Activated CD4-positive, alpha-beta T cell treated with anti-CD3 and anti-CD28 coated beads, Interleukin-2, amount 10 ng/mL, durations not matched to agents 7 days and 5 days (primary cell): Measurements from ENCODE around the gene SLC22A13. TPM values are rescaled to one million over a fixed set of nuclear protein-coding genes. Genes with fewer than 3 reads are reported as not detected.

Experiments
- total RNA-seq, 2 experiments: library from RNA; stranded (reverse); gene quantifications; one replicate each; pipeline ENCODE4 v1.2.3, GENCODE V29; 2021

SLC22A13 gene
- total RNA-seq, 2 experiments from 2014 or later: 0.37 TPM

Other genes starting within 250 kb of the SLC22A13 start
- gene PLCD1, start 236.2 kb upstream of the SLC22A13 start, total RNA-seq: 10 to 100 TPM; 18.3 to 21.2 TPM
- gene DLEC1, start 226.6 kb upstream of the SLC22A13 start, total RNA-seq: 1 to 10 TPM; 1.4 to 2.3 TPM
- 100 to 1,000 TPM in 1 of 2 experiments, 10 to 100 TPM in 1; 93.8 to 114 TPM for gene ACAA1, start 128.7 kb upstream of the SLC22A13 start, total RNA-seq
- 10 to 100 TPM; 74.1 to 91.1 TPM for gene MYD88, start 127.2 kb upstream of the SLC22A13 start, total RNA-seq
- 10 to 100 TPM; 52.4 to 57.3 TPM for gene OXSR1, start 100.3 kb upstream of the SLC22A13 start, total RNA-seq
- gene SLC22A14, start 16.5 kb downstream of the SLC22A13 start, total RNA-seq: not detected
- gene XYLB, start 81.0 kb downstream of the SLC22A13 start, total RNA-seq: 1 to 10 TPM; 6.9 to 7.0 TPM
- 1 to 10 TPM; 6.0 to 6.6 TPM for gene ACVR2B, start 188.1 kb downstream of the SLC22A13 start, total RNA-seq
- 10 to 100 TPM; 25.5 to 28.1 TPM for gene EXOG, start 230.5 kb downstream of the SLC22A13 start, total RNA-seq